HepG2 (cell line): ENCODE data around the gene ARVCF. TPM values are rescaled to one million over a fixed set of nuclear protein-coding genes. Genes with fewer than 3 reads are reported as not detected.

Source experiments
- CBX2 ChIP-seq, 2 experiments: fragments of 200-600 bp in 1 of 2; sonication (generic); formaldehyde crosslinking in 1 of 2; IDR thresholded peaks; 2 replicates each; pipeline versions ENCODE4 v1.7.0 to v1.8.1; 2018 to 2022; ENCODE audit warnings: low read depth in 2 of 2, low read length in 1 of 2, mild to moderate bottlenecking in 1 of 2, missing genetic modification reagents in 1 of 2
- GPBP1L1 ChIP-seq: sonication (generic); formaldehyde crosslinking; IDR thresholded peaks from 2 replicates; pipeline ENCODE4 v1.5.0; 2020; ENCODE audit warnings: mild to moderate bottlenecking, missing genetic modification reagents
- ISL2 ChIP-seq: sonication (generic); formaldehyde crosslinking; IDR thresholded peaks from 2 replicates; pipeline ENCODE4 v1.5.0; 2020; ENCODE audit warnings: missing genetic modification reagents
- NR2F1 ChIP-seq, 2 experiments: fragments of 450-650 bp in 1 of 2; formaldehyde crosslinking in 1 of 2; IDR thresholded peaks; 2 replicates each; pipeline versions ENCODE4 v1.5.0 to v1.6.1; 2016 to 2020; ENCODE audit warnings: mild to moderate bottlenecking in 1 of 2, missing compliant biosample characterization in 1 of 2, missing genetic modification reagents in 1 of 2, moderate library complexity in 1 of 2
- PPARG ChIP-seq: conservative IDR thresholded peaks from 2 replicates; pipeline ENCODE4 v1.6.1; 2016; ENCODE audit warnings: missing biosample characterization, missing genetic modification reagents
- SALL1 ChIP-seq: sonication (generic); formaldehyde crosslinking; IDR thresholded peaks from 2 replicates; pipeline ENCODE4 v1.8.0; 2022; ENCODE audit warnings: mild to moderate bottlenecking, missing genetic modification reagents
- SIN3A ChIP-seq: IDR thresholded peaks from 2 replicates; pipeline ENCODE4 v1.6.1; 2011; ENCODE audit warnings: low read depth, mild to moderate bottlenecking, control low read depth, low read length, borderline replicate concordance
- ZBTB42 ChIP-seq: sonication (generic); formaldehyde crosslinking; IDR thresholded peaks from 2 replicates; pipeline ENCODE4 v1.5.0; 2020; ENCODE audit warnings: mild to moderate bottlenecking, missing genetic modification reagents
- ZFP36L1 ChIP-seq: sonication (generic); formaldehyde crosslinking; IDR thresholded peaks from 2 replicates; pipeline ENCODE4 v1.8.0; 2022; ENCODE audit warnings: mild to moderate bottlenecking, missing genetic modification reagents, moderate library complexity
- ZFP82 ChIP-seq: sonication (generic); formaldehyde crosslinking; IDR thresholded peaks from 2 replicates; pipeline ENCODE4 v1.5.1; 2020; ENCODE audit warnings: mild to moderate bottlenecking, missing genetic modification reagents, borderline replicate concordance
- ZNF12 ChIP-seq: sonication (generic); formaldehyde crosslinking; IDR thresholded peaks from 2 replicates; pipeline ENCODE4 v1.5.0; 2020; ENCODE audit warnings: missing genetic modification reagents
- ZNF17 ChIP-seq: sonication (generic); formaldehyde crosslinking; IDR thresholded peaks from 2 replicates; pipeline ENCODE4 v1.5.0; 2020; ENCODE audit warnings: mild to moderate bottlenecking, missing genetic modification reagents
- ZNF20 ChIP-seq: sonication (generic); formaldehyde crosslinking; IDR thresholded peaks from 2 replicates; pipeline ENCODE4 v1.4.0; 2020; ENCODE audit warnings: mild to moderate bottlenecking, moderate library complexity, missing genetic modification reagents
- ZNF407 ChIP-seq: sonication (generic); formaldehyde crosslinking; IDR thresholded peaks from one replicate; pipeline ENCODE4 v1.5.1; 2020; ENCODE audit warnings: mild to moderate bottlenecking, missing genetic modification reagents; ENCODE audit errors: not compliant biosample characterization
- ZNF777 ChIP-seq: sonication (generic); formaldehyde crosslinking; IDR thresholded peaks from 2 replicates; pipeline ENCODE4 v1.4.0; 2020; ENCODE audit warnings: missing genetic modification reagents
- polyA plus RNA-seq, 8 experiments: library from polyadenylated mRNA; depleted of rRNA in 3 of 8; stranded (reverse) in 7 of 8; unstranded in 1 of 8; fragments of >200 nt; fragmentation: Illumina TruSeq in 4 of 8; extraction: Trizol in 4 of 8; gene quantifications; 2 replicates each; pipeline versions ENCODE4 v1.2.1 to v1.2.3, GENCODE V29; 2011 to 2016; ENCODE audit warnings: low read depth in 4 of 8, missing spikeins in 1 of 8, mixed read lengths in 1 of 8; ENCODE audit not compliant: insufficient read depth in 1 of 8
- total RNA-seq, 5 experiments: library from RNA; depleted of rRNA; stranded (reverse); fragments of >200 nt; fragmentation: Illumina TruSeq; extraction: Trizol; gene quantifications; 2 replicates each; pipeline ENCODE4 v1.2.3, GENCODE V29; 2016; ENCODE audit warnings: low read depth in 1 of 5
- TF ChIP-seq, protein P1 (sequence below): sonication (generic); formaldehyde crosslinking; IDR thresholded peaks from 2 replicates; pipeline ENCODE4 v1.5.0; 2020; ENCODE audit warnings: missing genetic modification reagents, mild to moderate bottlenecking, borderline replicate concordance

The ARVCF gene
- total and polyA plus RNA-seq, 2 of the 13 experiments (the other 11 are each of a cell fraction or from before 2014, with no cell fraction given) = 16.4 to 17.7 TPM

DNA sequence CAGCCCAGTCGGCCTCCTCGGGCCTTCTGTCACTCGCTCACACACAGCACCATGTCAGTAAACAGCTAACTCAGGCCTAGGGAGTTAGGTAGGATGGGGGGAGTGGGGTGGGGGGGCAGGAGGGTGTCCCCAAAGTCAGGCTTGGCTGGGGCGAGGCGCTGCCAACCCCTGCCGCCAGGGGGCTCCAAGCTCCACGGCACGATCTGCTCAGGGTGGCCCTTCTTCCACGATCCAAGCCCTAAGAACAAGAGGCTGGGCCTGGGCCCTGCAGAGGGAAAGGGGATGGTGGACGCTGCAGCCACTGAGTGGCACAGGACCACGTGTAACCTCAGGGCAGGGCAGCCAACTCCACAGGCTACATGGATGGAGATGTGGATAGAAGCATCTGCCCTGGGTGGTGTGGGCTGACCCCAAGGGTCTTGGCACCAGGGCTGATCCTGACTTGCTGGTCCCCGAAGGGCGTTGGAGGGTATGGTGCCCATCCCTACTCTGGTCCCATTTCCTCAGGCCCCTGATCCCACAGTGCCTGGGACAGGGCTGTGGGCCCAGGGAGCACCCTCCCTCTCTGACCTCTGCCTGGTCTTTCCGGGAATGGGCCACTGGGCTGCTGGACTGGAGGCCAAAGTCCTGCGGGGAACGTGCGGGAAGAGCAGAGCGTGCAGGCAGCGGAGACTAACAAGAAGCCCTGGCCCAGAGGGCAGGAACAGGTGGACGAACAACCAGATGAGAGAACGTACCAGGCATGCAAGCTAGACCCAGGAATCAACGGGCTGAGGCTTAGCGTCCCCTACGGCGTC lies 45.9 kb downstream of the ARVCF start (continued):
- TF ChIP-seq ZNF20 (CRISPR knock-in tag) (no peak), ZNF777 (no peak), SIN3A (peak; percentile 51; the same call in 1 of the 2 replicates), ZFP82 (CRISPR knock-in tag) (0 out of 2 replicates have a peak, but pooled peaks have one; percentile 31), ZFP36L1 (CRISPR knock-in tag) (peak; percentile 70; the same call in 1 of the 2 replicates), GPBP1L1 (CRISPR knock-in tag) (no peak), ZBTB42 (no peak), NR2F1 (CRISPR knock-in tag; IDR thresholded peaks at IDR 0.05) (peak; percentile 78 to 96; a peak in 3 of 4 replicates), ZNF407 (CRISPR knock-in tag) (no peak), ISL2 (CRISPR knock-in tag) (no peak), SALL1 (peak; percentile 85), CBX2 (IDR thresholded peaks at IDR 0.05; ENCODE audit: low read depth, low read length) (no peak), CBX2 (CRISPR knock-in tag; IDR thresholded peaks at IDR 0.05; ENCODE audit: low read depth) (no peak), ZNF17 (CRISPR knock-in tag) (no peak), PPARG (CRISPR knock-in tag) (no peak; the same call in 1 of the 2 replicates), ZNF12 (CRISPR knock-in tag) (no peak)
- TF ChIP-seq, protein P1, sequence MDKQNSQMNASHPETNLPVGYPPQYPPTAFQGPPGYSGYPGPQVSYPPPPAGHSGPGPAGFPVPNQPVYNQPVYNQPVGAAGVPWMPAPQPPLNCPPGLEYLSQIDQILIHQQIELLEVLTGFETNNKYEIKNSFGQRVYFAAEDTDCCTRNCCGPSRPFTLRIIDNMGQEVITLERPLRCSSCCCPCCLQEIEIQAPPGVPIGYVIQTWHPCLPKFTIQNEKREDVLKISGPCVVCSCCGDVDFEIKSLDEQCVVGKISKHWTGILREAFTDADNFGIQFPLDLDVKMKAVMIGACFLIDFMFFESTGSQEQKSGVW (CRISPR knock-in tag) = no peak
